SU-DHL-6 (cell line): ENCODE measurements around the gene USP10.

Experiments used
- H2AFZ ChIP-seq: fragments of 200-600 bp; sonication (generic); 2 replicates; pipeline ENCODE4 v1.6.1; 2014; ENCODE audit warnings: low read depth, mild to moderate bottlenecking, moderate library complexity, mixed read lengths, antibody characterized with exemption, low read length; ENCODE audit not compliant: severe bottlenecking
- H3F3A ChIP-seq: fragments of 200-600 bp; shearing (Covaris generic); 2 replicates; pipeline ENCODE4 v1.6.0; 2016; ENCODE audit warnings: antibody characterized with exemption, mild to moderate bottlenecking; ENCODE audit not compliant: insufficient read depth
- H3K27ac ChIP-seq: fragments of 200-600 bp; sonication (generic); 2 replicates; pipeline ENCODE4 v1.5.1; 2016; ENCODE audit warnings: low read depth, mild to moderate bottlenecking, low read length, moderate library complexity, mixed read lengths
- H3K27me3 ChIP-seq: fragments of 200-600 bp; sonication (generic), shearing (Covaris generic); 2 replicates; pipeline ENCODE4 v1.6.0; 2014; ENCODE audit warnings: mild to moderate bottlenecking, low read length
- H3K36me3 ChIP-seq: fragments of 200-600 bp; sonication (generic); 2 replicates; pipeline ENCODE4 v1.6.1; 2014; ENCODE audit warnings: mild to moderate bottlenecking, low read length, mixed read lengths
- H3K4me2 ChIP-seq: fragments of 300-600, 200-600 bp; shearing (Covaris generic), sonication (generic); 2 replicates; pipeline ENCODE4 v1.6.0; 2014; ENCODE audit warnings: low read length, low read depth, mild to moderate bottlenecking; ENCODE audit not compliant: poor library complexity, severe bottlenecking
- H3K4me3 ChIP-seq: fragments of 200-600 bp; sonication (generic); 2 replicates; pipeline ENCODE4 v1.5.1; 2014; ENCODE audit warnings: antibody characterized with exemption, low read length, mild to moderate bottlenecking, mixed read lengths; ENCODE audit not compliant: insufficient read depth, poor library complexity, severe bottlenecking
- H3K79me2 ChIP-seq: fragments of 200-600 bp; sonication (generic); 2 replicates; pipeline ENCODE4 v1.6.1; 2014; ENCODE audit warnings: mild to moderate bottlenecking, low read length, moderate library complexity; ENCODE audit not compliant: insufficient read depth
- H3K9ac ChIP-seq: fragments of 200-600 bp; sonication (generic); 2 replicates; pipeline ENCODE4 v1.7.0; 2014; ENCODE audit warnings: mild to moderate bottlenecking, low read length
- H3K9me2 ChIP-seq: fragments of 200-600 bp; sonication (generic); replicated peaks from 2 replicates; pipeline ENCODE4 v1.6.1; 2014; ENCODE audit warnings: low read length; ENCODE audit not compliant: insufficient read depth
- H3K9me3 ChIP-seq: fragments of 200-600 bp; sonication (generic); 2 replicates; pipeline ENCODE4 v1.6.1; 2014; ENCODE audit warnings: low read length, mixed read lengths; ENCODE audit not compliant: insufficient read depth
- H4K20me1 ChIP-seq: fragments of 200-600 bp; sonication (generic); 2 replicates; pipeline ENCODE4 v1.6.1; 2014; ENCODE audit warnings: low read depth, mild to moderate bottlenecking, antibody characterized with exemption, low read length, moderate library complexity, mixed read lengths
- EZH2phosphoT487 ChIP-seq: fragments of 200-600 bp; sonication (generic), shearing (Covaris generic); conservative IDR thresholded peaks from 2 replicates; pipeline ENCODE4 v1.6.1; 2018; ENCODE audit warnings: mild to moderate bottlenecking, antibody characterized with exemption, low read length, moderate library complexity, mixed read lengths
- TF ChIP-seq, protein P1 (sequence below): fragments of 200-600 bp; sonication (generic); IDR thresholded peaks from one replicate; pipeline ENCODE4 v1.5.1; 2017; ENCODE audit warnings: antibody characterized with exemption, mild to moderate bottlenecking, low read length, moderate library complexity; ENCODE audit not compliant: insufficient read depth, poor library complexity, severe bottlenecking

USP10 gene

DNA sequence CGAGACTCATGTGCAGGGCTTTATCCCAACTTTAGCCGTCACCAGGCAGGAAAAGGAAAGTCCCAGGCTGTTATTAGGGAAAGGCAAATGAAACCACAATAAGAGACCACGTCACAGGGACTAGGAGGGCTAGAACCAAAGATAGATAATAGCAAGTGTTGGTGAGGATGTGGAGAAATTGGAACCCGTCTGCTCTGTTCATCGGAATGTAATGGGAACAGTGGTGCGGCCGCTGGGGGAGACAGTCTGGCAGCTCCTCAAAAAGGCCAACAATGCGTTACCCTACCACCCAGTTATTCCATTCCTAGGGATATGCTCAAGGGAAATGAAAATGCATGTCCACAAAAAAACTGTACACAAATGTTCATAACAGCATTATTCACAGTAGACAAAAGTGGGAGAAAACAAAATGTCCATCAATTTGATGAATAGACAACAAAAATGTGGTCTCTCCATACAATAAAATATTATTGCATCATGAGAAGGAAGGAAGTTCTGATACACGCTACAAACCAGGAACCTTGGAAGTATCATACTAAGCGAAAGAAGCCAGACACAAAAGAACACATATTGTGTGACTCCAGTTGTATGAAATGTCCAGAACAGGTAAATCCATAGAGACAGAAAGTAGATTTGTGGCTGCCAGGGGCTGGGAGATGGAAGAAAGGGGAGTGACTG lies 19.5 kb upstream of the USP10 start:
- Histone ChIP-seq H3K9me3 (no peaks in the 10 kb centered on the region), H3K27ac (no peak overlapping the region), H3K4me3 (no peak overlapping the region), H3K27me3 (no peaks in the 10 kb centered on the region), H3K4me2 (no peak overlapping the region), H4K20me1 (no peaks in the 10 kb centered on the region), H2AFZ (no peak overlapping the region), H3K79me2 (no peaks in the 10 kb centered on the region), H3K9ac (no peak overlapping the region), H3F3A (no peaks in the 10 kb centered on the region), H3K36me3 (no peaks in the 10 kb centered on the region), H3K9me2 (no peaks in the 10 kb centered on the region)
- TF ChIP-seq, protein P1, sequence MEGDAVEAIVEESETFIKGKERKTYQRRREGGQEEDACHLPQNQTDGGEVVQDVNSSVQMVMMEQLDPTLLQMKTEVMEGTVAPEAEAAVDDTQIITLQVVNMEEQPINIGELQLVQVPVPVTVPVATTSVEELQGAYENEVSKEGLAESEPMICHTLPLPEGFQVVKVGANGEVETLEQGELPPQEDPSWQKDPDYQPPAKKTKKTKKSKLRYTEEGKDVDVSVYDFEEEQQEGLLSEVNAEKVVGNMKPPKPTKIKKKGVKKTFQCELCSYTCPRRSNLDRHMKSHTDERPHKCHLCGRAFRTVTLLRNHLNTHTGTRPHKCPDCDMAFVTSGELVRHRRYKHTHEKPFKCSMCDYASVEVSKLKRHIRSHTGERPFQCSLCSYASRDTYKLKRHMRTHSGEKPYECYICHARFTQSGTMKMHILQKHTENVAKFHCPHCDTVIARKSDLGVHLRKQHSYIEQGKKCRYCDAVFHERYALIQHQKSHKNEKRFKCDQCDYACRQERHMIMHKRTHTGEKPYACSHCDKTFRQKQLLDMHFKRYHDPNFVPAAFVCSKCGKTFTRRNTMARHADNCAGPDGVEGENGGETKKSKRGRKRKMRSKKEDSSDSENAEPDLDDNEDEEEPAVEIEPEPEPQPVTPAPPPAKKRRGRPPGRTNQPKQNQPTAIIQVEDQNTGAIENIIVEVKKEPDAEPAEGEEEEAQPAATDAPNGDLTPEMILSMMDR: no peak
- no peak for TF ChIP-seq EZH2phosphoT487

DNA sequence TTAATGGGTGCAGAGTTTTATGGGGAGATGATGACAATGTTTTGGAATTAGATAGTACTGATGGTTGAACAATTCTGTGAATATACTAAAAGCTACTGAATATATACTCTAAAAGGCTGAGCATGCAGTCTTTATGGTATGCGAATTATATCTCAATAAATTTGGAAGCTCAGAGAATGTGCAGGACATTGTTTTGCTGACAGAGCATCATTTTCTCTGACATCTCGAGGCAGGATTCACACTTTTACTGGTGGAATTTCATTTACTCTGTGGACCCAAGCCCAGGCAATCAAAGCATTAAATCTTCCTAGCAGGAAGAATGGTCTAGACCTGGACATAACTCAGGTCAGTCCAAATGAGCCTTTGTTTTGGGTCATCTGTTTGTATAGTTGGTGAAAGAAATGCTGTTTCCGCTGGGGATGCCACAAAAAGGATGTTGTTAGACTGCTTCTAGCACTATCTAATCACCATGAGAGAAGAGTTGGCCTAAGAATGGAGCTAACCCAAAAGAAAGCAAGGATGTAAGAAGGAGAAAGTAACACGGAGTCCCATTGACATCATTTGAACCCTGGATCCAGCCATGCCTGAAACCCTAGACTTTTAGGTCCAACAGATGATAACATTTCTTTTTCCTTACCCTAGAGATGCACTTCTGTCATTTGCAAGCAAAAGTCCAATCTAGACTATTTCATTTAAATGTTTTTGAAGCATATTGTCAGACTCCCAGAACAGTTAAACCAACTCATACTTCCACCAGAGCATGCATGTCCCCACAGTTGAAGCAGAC lies 18.8 kb upstream of the USP10 start:
- H3K79me2 ChIP-seq: no peaks in the 10 kb centered on the region
- no peaks in the 10 kb centered on the region for H3K9me3 ChIP-seq
- TF ChIP-seq, protein P1: no peak
- no peak for TF ChIP-seq EZH2phosphoT487
- H3K4me2 ChIP-seq: no peak overlapping the region
- H3K27me3 ChIP-seq: no peaks in the 10 kb centered on the region
- H3K4me3 ChIP-seq: no peak overlapping the region
- no peak overlapping the region for H3K27ac ChIP-seq
- no peaks in the 10 kb centered on the region for H3K9me2 ChIP-seq
- no peaks in the 10 kb centered on the region for H4K20me1 ChIP-seq
- H3K9ac ChIP-seq: no peak overlapping the region
- no peaks in the 10 kb centered on the region for H3K36me3 ChIP-seq
- H2AFZ ChIP-seq: no peak overlapping the region
- H3F3A ChIP-seq: no peaks in the 10 kb centered on the region

DNA sequence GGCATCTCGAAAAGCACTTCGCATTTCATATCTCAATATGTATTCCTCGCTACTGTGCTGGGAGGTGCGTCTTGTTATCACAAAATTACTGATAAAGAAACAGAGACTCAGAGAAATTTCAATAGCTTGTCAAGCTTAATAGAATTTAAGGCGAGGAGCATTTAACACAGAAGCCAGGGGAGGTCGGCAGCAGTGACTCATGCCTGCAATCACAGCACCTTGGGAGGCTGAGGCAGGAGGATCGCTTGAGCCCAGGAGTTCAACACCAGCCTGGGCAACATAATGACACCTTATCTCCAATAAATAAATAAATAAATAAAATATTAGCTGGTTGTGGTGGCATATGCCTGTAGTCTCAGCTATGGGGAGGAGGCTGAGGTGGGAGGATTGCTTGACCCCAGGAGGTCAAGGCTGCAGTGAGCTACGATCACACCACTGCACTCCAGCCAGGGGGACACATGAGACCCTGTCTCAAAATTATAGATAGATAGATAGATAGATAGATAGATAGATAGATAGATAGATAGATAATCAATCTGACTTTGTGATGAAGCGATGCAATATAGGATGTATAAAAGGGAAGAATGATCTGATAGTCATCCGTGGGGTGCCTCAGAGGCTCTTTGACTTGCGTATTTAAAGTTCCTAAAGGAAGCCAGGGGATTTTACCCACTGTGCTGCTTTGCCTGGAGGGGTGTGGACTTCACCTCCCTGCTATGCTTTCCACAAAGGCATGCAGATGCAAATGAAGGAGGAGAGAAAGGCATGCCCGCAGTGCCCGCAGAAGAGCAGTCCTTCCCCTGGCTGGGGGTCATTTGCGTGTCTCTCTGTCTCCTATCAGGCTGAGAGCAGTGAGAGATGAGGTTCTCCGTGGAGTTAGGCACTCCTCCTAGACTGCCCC lies 15.9 kb upstream of the USP10 start:
- Histone ChIP-seq H3F3A (no peaks in the 10 kb centered on the region), H2AFZ (no peak overlapping the region), H3K4me2 (no peak overlapping the region), H3K9ac (no peak overlapping the region), H3K9me3 (no peaks in the 10 kb centered on the region), H3K4me3 (no peak overlapping the region), H4K20me1 (no peaks in the 10 kb centered on the region), H3K27me3 (no peaks in the 10 kb centered on the region), H3K36me3 (no peaks in the 10 kb centered on the region), H3K27ac (no peak overlapping the region), H3K79me2 (no peaks in the 10 kb centered on the region), H3K9me2 (no peaks in the 10 kb centered on the region)
- TF ChIP-seq, protein P1: no peak
